GM23248 (cell line): ENCODE measurements around the gene OR2D2.

Experiments
- EZH2 ChIP-seq: fragments of 200-600 bp; sonication (generic); IDR thresholded peaks from 2 replicates; pipeline ENCODE4 v1.6.1; 2018; ENCODE audit warnings: antibody characterized with exemption, mild to moderate bottlenecking; ENCODE audit not compliant: insufficient read depth, poor library complexity, severe bottlenecking
- EZH2phosphoT487 ChIP-seq: fragments of 200-600 bp; sonication (generic); IDR thresholded peaks from 2 replicates; pipeline ENCODE4 v1.6.1; 2018; ENCODE audit warnings: antibody characterized with exemption, moderate library complexity, mild to moderate bottlenecking, low read depth; ENCODE audit not compliant: insufficient read depth

DNA sequence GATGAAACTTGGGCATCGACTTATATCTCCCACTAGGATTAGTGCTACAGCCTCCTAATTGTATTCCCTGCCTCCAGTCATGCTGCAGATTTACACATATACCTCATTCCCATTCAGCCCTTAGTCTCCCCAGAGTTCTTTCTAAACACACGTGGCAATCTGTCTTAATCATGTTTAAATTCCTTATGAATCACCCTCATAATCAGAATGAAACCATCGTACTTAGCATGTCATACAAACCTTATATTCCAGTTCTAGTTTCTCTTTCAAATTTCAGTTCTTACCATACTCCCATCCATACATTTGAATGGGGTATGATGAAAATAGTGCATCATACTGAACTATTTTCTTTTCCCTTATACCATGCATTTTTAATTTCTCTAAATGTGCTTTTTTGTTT, 35.4 kb downstream of the OR2D2 start:
- no peak for TF ChIP-seq EZH2
- TF ChIP-seq EZH2phosphoT487, result no peak
